HG03196 (cell line): ENCODE data around the gene ELP4.

Source experiments
- ATAC-seq: cut with Tn5 transposase; IDR thresholded peaks from one replicate; pipeline ENCODE4 v1.9.1; 2021; ENCODE audit not compliant: unreplicated experiment

Gene ELP4

GRCh38 chr11:31770011-31770700 is 260.6 kb downstream of the ELP4 start:
- no peak for ATAC-seq

GRCh38 chr11:31772412-31772811 is 262.8 kb downstream of the ELP4 start:
- no peak for ATAC-seq

- no peak for ATAC-seq
Observed at GRCh38 chr11:31779374-31779791, 269.8 kb downstream of the ELP4 start.

GRCh38 chr11:31780078-31780477 is 270.5 kb downstream of the ELP4 start:
- no peak for ATAC-seq

- ATAC-seq: no peak
Observed at GRCh38 chr11:31780480-31780971, 271.0 kb downstream of the ELP4 start.

GRCh38 chr11:31782257-31782656 is 272.7 kb downstream of the ELP4 start:
- ATAC-seq: no peak

GRCh38 chr11:31783252-31783651 is 273.7 kb downstream of the ELP4 start:
- no peak for ATAC-seq

- ATAC-seq: no peak
Observed at GRCh38 chr11:31784611-31785010, 275.0 kb downstream of the ELP4 start.

GRCh38 chr11:31786996-31787685 is 277.6 kb downstream of the ELP4 start:
- no peak for ATAC-seq

- no peak for ATAC-seq
Observed at GRCh38 chr11:31788085-31788484, 278.5 kb downstream of the ELP4 start.

- no peak for ATAC-seq
Observed at GRCh38 chr11:31790649-31791048, 281.1 kb downstream of the ELP4 start.

- ATAC-seq: no peak
Observed at GRCh38 chr11:31792036-31792435, 282.5 kb downstream of the ELP4 start.

- ATAC-seq: no peak
Observed at GRCh38 chr11:31792456-31792855, 282.9 kb downstream of the ELP4 start.

- no peak for ATAC-seq
Observed at GRCh38 chr11:31793264-31793663, 283.7 kb downstream of the ELP4 start.

- no peak for ATAC-seq
Observed at GRCh38 chr11:31794548-31794947, 285.0 kb downstream of the ELP4 start.

GRCh38 chr11:31795706-31796498 is 286.3 kb downstream of the ELP4 start:
- ATAC-seq: no peak

GRCh38 chr11:31796499-31797189 is 287.1 kb downstream of the ELP4 start:
- ATAC-seq: no peak

GRCh38 chr11:31797190-31798056 is 287.9 kb downstream of the ELP4 start:
- no peak for ATAC-seq

- ATAC-seq: no peak
Observed at GRCh38 chr11:31798057-31798553, 288.5 kb downstream of the ELP4 start.
